Measurements from ENCODE around the gene CNNM1. TPM values are rescaled to one million over a fixed set of nuclear protein-coding genes. Genes with fewer than 3 reads are reported as not detected.

CNNM1 gene
- total RNA-seq, 1 donor from 2014 or later, result 0.08 TPM

- TF ChIP-seq CTCF (IDR thresholded peaks at IDR 0.05; ENCODE audit: unreplicated experiment), result no peak
- no peaks in the 10 kb centered on the region for H3K4me1 Mint-ChIP-seq (ENCODE audit: unreplicated experiment)
- H3K36me3 Mint-ChIP-seq (ENCODE audit: low read depth, unreplicated experiment), result no peaks in the 10 kb centered on the region
- no peak overlapping the region for H3K27ac Mint-ChIP-seq (ENCODE audit: unreplicated experiment)
- no peak for DNase-seq (ENCODE audit: low spot score)
- H3K4me3 Mint-ChIP-seq (ENCODE audit: unreplicated experiment), result no peak overlapping the region
- peaks cover 1% of the 10 kb centered on the region for H3K27me3 Mint-ChIP-seq (ENCODE audit: unreplicated experiment)
- H3K9me3 Mint-ChIP-seq (ENCODE audit: unreplicated experiment), result no peaks in the 10 kb centered on the region
These were observed 37.0 kb upstream of the CNNM1 start for GRCh38 chr10:99292159-99292558.

GRCh38 chr10:99296605-99297004 lies 32.6 kb upstream of the CNNM1 start:
- H3K4me1 Mint-ChIP-seq (ENCODE audit: unreplicated experiment), result no peaks in the 10 kb centered on the region
- H3K4me3 Mint-ChIP-seq (ENCODE audit: unreplicated experiment), result no peak overlapping the region
- no peak for TF ChIP-seq CTCF (IDR thresholded peaks at IDR 0.05; ENCODE audit: unreplicated experiment)
- H3K36me3 Mint-ChIP-seq (ENCODE audit: low read depth, unreplicated experiment), result no peaks in the 10 kb centered on the region
- peak overlapping the region; percentile 12 for H3K27ac Mint-ChIP-seq (ENCODE audit: unreplicated experiment)
- H3K9me3 Mint-ChIP-seq (ENCODE audit: unreplicated experiment), result no peaks in the 10 kb centered on the region
- DNase-seq (ENCODE audit: low spot score), result no peak
- peaks cover 2% of the 10 kb centered on the region for H3K27me3 Mint-ChIP-seq (ENCODE audit: unreplicated experiment)

GRCh38 chr10:99297033-99297432 lies 32.1 kb upstream of the CNNM1 start:
- DNase-seq (ENCODE audit: low spot score), result no peak
- TF ChIP-seq CTCF (IDR thresholded peaks at IDR 0.05; ENCODE audit: unreplicated experiment), result no peak
- Mint-ChIP-seq H3K27ac (ENCODE audit: unreplicated experiment) (no peak overlapping the region), H3K36me3 (ENCODE audit: low read depth, unreplicated experiment) (no peaks in the 10 kb centered on the region), H3K4me1 (ENCODE audit: unreplicated experiment) (no peaks in the 10 kb centered on the region), H3K9me3 (ENCODE audit: unreplicated experiment) (no peaks in the 10 kb centered on the region), H3K27me3 (ENCODE audit: unreplicated experiment) (peaks cover 2% of the 10 kb centered on the region), H3K4me3 (ENCODE audit: unreplicated experiment) (no peak overlapping the region)

DNA sequence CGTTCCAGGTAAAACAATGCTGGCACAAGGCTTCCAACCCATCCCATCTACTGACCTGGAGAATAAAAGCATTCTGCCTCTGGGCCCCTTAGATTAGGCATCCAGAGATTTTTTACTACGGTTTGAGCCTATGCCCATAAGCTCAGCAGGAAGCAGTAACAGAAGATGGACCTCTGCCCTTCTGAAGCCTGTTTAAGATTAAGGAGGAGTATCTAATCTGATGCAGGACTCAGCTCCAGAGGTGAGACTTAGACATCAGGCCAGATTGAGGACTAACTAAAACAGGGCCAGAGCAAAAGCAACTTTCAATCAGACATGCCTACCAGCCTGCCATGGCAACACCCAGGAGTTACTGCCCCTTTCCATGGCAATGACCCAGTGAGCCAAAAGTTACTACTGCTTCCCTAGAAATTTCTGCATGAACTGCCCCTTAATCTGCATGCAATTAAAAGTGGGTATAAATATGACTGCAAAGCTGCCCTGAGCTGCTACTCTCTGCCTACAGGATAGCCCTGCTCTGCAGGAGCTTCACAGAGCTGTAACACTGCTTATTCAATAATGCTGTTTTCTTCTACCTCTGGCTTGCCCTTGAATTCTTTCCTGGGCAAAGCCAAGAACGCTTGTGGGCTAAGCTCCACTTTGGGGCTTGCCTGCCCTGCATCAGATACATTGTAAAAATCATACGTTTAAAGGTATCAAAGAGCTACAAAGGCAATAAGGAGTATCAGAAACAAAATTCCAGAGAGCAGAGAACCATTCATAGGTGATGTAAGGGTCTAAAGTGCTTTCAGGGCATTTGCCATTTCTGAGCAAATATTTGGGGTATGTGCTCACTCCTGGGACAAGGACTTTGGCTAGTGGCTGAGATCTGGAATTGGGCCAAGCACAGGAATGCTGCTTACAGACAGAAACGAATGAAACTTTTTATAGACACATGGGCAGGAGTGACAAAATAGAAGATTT lies 25.0 kb upstream of the CNNM1 start:
- H3K4me3 Mint-ChIP-seq (ENCODE audit: unreplicated experiment), result no peak overlapping the region
- no peaks in the 10 kb centered on the region for H3K4me1 Mint-ChIP-seq (ENCODE audit: unreplicated experiment)
- no peaks in the 10 kb centered on the region for H3K9me3 Mint-ChIP-seq (ENCODE audit: unreplicated experiment)
- no peaks in the 10 kb centered on the region for H3K27me3 Mint-ChIP-seq (ENCODE audit: unreplicated experiment)
- H3K27ac Mint-ChIP-seq (ENCODE audit: unreplicated experiment), result no peak overlapping the region
- no peak for TF ChIP-seq CTCF (IDR thresholded peaks at IDR 0.05; ENCODE audit: unreplicated experiment)
- no peak for DNase-seq (ENCODE audit: low spot score)
- H3K36me3 Mint-ChIP-seq (ENCODE audit: low read depth, unreplicated experiment), result no peaks in the 10 kb centered on the region

GRCh38 chr10:99304862-99305229 lies 24.3 kb upstream of the CNNM1 start:
- H3K9me3 Mint-ChIP-seq (ENCODE audit: unreplicated experiment), result no peaks in the 10 kb centered on the region
- no peak overlapping the region for H3K27ac Mint-ChIP-seq (ENCODE audit: unreplicated experiment)
- H3K4me3 Mint-ChIP-seq (ENCODE audit: unreplicated experiment), result no peak overlapping the region
- H3K27me3 Mint-ChIP-seq (ENCODE audit: unreplicated experiment), result no peaks in the 10 kb centered on the region
- no peaks in the 10 kb centered on the region for H3K4me1 Mint-ChIP-seq (ENCODE audit: unreplicated experiment)
- TF ChIP-seq CTCF (IDR thresholded peaks at IDR 0.05; ENCODE audit: unreplicated experiment), result no peak
- DNase-seq (ENCODE audit: low spot score), result no peak
- no peaks in the 10 kb centered on the region for H3K36me3 Mint-ChIP-seq (ENCODE audit: low read depth, unreplicated experiment)

Data from endothelial cell (in vitro differentiated cells).